Skeletal muscle tissue (tissue), 4 donors: ENCODE measurements around the gene CSN1S1. TPM values are rescaled to one million over a fixed set of nuclear protein-coding genes. Genes with fewer than 3 reads are reported as not detected.

Experiments used
- H3K27ac ChIP-seq: one replicate; pipeline ENCODE4 v1.7.0; 2013; ENCODE audit warnings: mild to moderate bottlenecking, low read depth, low read length, inconsistent platforms
- H3K27me3 ChIP-seq, 3 donors: one replicate each; pipeline ENCODE4 v1.7.0; 2013; ENCODE audit warnings: low read length in 3 of 3; ENCODE audit not compliant: control insufficient read depth in 3 of 3, insufficient read depth in 3 of 3
- H3K36me3 ChIP-seq, 3 donors: one replicate each; pipeline ENCODE4 v1.7.0; 2013; ENCODE audit warnings: low read length in 3 of 3; ENCODE audit not compliant: control insufficient read depth in 3 of 3, insufficient read depth in 3 of 3
- H3K4me1 ChIP-seq, 3 donors: one replicate each; pipeline ENCODE4 v1.7.0; 2013; ENCODE audit warnings: low read length in 3 of 3, mild to moderate bottlenecking in 3 of 3; ENCODE audit not compliant: control insufficient read depth in 3 of 3, insufficient read depth in 3 of 3
- H3K4me3 ChIP-seq, 3 donors: one replicate each; pipeline ENCODE4 v1.7.0; 2013; ENCODE audit warnings: low read length in 3 of 3
- H3K9ac ChIP-seq, 3 donors: one replicate each; pipeline ENCODE4 v1.7.0; 2013; ENCODE audit warnings: low read length in 3 of 3, mild to moderate bottlenecking in 3 of 3, moderate library complexity in 2 of 3, low read depth in 1 of 3
- H3K9me3 ChIP-seq, 3 donors: one replicate each; pipeline ENCODE4 v1.7.0; 2013; ENCODE audit warnings: low read length in 3 of 3; ENCODE audit not compliant: control insufficient read depth in 3 of 3
- total RNA-seq: library from RNA; depleted of rRNA; stranded (reverse); fragments of >200 nt; gene quantifications from one replicate; pipeline ENCODE4 v1.2.3, GENCODE V29; 2014
- donor health status: Osteomylitis.

CSN1S1 gene, protein sequence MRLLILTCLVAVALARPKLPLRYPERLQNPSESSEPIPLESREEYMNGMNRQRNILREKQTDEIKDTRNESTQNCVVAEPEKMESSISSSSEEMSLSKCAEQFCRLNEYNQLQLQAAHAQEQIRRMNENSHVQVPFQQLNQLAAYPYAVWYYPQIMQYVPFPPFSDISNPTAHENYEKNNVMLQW
- total RNA-seq: not detected

DNA sequence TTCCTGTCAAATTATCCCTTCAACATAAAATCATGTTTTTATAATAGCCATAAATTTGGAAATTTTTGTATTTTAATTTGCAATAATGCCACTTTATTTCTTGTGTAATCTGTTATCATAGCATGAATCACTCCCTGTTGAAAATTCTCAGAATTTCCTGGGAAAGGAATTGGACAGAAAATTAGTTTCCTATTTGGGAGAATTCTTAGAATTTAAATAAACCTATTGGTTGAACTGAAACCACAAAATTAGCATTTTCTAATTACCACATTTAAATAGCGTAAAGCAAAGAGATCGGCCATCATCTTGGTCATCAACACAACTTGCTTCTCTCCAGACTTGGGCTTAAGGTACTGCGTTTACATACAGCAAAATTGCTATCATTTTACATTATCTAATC lies at the start of gene CSN1S1:
TSS of gene CSN1S1 (plus strand) at position 301 of the 400 bp plus-strand sequence. CDS start 1,488 bp downstream, outside the sequence.
- H3K27me3 ChIP-seq: no peaks in the 10 kb centered on the region
- H3K4me3 ChIP-seq: no peak within 1 kb of the TSS
- H3K9me3 ChIP-seq: no peaks in the 10 kb centered on the region
- H3K27ac ChIP-seq: no peak within 1 kb of the TSS
- H3K9ac ChIP-seq: no peak within 1 kb of the TSS
- no peaks in the 10 kb centered on the region for H3K4me1 ChIP-seq
- no peaks in the 10 kb centered on the region for H3K36me3 ChIP-seq

DNA sequence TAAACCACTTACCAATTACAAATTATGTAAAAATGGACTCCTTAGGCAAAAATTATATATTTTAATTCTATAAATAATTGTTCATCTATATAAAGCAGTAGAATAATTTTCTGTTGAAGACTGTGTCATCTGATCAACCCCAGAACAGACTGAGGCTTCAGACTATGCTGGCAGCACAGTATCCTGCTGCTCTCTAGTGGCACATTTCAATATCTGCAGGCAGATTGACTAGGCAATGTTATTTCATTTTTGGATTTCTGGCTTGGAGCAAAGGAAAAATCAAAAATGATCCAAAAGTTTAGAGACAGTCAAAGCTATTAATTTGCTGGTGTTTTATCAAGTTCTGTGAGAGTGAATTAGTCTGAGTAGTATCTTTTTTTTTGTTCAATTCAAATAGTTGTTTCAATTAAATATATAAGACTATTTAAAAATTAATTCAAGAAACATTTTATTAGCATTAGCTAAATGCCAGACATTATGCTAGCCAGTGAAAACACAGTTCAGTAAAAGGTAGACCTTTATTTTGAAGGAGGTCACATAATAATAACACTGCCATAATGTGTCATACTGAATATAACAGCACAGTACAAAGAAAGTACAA lies 49.6 kb upstream of the CSN1S1 start:
- H3K4me3 ChIP-seq: no peak overlapping the region
- peaks cover 0 to 3% (median 0%) of the 10 kb centered on the region in 3 donors for H3K9me3 ChIP-seq
- no peaks in the 10 kb centered on the region for H3K36me3 ChIP-seq
- H3K9ac ChIP-seq: no peak overlapping the region
- H3K27me3 ChIP-seq: no peaks in the 10 kb centered on the region
- H3K4me1 ChIP-seq: no peaks in the 10 kb centered on the region
- H3K27ac ChIP-seq: no peak overlapping the region

DNA sequence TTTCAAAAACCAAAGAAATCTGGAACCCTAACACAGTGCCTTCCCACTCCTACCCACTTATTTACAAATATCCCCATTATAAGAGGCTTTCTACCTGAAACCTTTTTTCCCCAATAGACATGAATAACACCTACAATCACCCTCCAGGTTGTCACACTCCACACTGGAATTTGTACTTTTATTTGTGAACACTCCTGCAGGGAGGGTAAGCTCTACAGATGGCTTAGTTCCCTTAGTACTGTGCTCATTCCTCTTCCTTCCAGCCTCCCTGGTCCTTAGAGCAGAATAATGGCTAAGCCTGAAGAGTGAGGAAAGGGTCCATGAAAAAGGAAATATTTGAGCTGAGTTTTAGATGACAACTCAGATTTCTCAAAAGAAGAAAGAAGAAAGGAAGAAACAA lies 48.7 kb upstream of the CSN1S1 start:
- Histone ChIP-seq H3K36me3 (no peaks in the 10 kb centered on the region), H3K9ac (no peak overlapping the region), H3K27me3 (no peaks in the 10 kb centered on the region), H3K4me1 (no peaks in the 10 kb centered on the region), H3K4me3 (no peak overlapping the region), H3K9me3 (peaks cover 0 to 3% (median 0%) of the 10 kb centered on the region in 3 donors), H3K27ac (no peak overlapping the region)

DNA sequence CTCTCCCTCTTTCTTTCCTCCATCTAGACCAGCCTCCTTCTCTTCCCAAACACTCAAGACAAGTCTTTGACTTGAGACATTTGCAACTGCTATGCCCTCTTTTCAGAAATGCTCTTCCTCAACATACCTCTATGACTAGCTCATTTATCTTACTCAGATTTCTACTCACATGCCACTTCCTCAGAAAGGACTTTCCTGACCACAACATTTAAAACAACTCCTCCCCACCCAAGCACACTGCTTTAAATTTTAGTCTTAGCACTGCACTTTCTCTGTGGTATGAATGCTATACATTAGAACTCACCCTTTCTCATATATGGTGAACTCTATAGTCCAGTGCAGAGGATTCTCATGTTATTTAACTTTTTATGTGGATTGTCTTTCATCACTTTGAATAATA lies 42.5 kb upstream of the CSN1S1 start:
- Histone ChIP-seq H3K9me3 (peaks cover 0 to 1% (median 0%) of the 10 kb centered on the region in 3 donors), H3K9ac (no peak overlapping the region), H3K27me3 (no peaks in the 10 kb centered on the region), H3K36me3 (no peaks in the 10 kb centered on the region), H3K4me3 (no peak overlapping the region), H3K27ac (no peak overlapping the region), H3K4me1 (no peaks in the 10 kb centered on the region)

DNA sequence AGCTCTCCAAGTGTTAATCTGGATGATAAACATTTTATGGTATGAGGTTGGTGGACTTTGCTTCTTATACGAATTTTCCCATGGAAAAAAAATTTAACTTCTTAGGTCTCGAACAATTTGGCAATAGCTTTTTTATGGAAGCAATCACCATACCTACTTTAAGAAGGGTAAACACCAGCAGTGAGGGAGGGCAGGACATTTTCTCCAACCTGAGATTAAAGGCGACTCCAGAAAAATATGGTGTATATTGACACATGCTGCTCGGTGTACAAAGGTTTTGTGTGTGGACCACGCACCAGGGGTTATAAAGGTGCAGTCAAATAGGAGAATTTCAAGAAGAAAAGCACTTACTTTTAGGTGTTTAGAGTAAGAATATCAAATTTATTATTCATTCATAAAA lies 36.7 kb upstream of the CSN1S1 start:
- H3K9ac ChIP-seq: no peak overlapping the region
- H3K9me3 ChIP-seq: no peaks in the 10 kb centered on the region
- H3K4me3 ChIP-seq: no peak overlapping the region
- no peak overlapping the region for H3K27ac ChIP-seq
- no peaks in the 10 kb centered on the region for H3K4me1 ChIP-seq
- no peaks in the 10 kb centered on the region for H3K36me3 ChIP-seq
- H3K27me3 ChIP-seq: no peaks in the 10 kb centered on the region

DNA sequence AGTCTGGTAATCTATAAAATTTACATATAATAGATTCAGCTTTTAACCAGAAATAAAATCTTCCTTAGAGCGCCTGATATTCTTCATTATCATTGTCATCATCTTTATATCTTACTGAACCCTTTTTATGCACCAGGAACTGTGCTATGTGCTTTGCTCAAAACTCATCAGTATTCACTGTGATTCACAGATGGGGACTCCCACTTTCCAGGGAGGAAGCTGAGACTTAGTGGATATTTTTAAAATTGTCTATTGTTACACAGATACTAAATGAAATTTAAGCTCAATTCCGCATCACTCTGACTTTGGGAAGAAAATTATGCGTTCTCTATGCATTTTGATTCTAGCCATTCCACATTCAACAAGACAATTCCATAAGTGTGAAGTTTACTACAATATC lies 36.1 kb upstream of the CSN1S1 start:
- H3K9me3 ChIP-seq: no peaks in the 10 kb centered on the region

DNA sequence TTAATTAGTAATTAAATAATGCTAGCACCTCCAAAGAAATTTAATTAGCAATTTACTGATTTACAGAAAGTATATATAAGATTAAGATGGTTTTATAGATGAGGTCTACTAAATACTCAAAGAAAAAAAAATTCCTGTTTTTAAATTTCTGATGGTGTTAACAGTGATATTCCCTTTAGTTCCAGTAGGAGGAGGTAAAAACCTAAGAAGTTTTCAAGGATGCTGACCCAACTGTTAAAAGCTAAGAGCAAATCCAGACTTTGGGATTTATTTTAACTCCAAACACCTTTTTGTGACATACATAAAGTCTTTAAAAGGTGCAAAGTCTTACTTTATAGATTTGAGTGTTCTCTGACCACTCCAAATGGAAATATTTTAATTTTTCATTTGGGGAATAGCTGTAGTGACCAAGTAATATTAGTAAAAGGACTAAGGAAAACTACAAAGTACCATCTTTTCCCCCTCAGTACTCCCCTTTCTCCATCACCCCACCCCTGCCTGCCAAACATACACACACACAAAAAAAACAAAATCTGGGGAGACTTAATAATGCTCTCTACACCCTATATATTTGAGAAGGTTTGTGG lies 34.2 kb upstream of the CSN1S1 start:
- no peak overlapping the region for H3K4me3 ChIP-seq

More for the DNA sequence above, 36.1 kb upstream of the CSN1S1 start:
- Histone ChIP-seq H3K36me3 (no peaks in the 10 kb centered on the region), H3K4me3 (no peak overlapping the region), H3K9ac (no peak overlapping the region), H3K4me1 (no peaks in the 10 kb centered on the region), H3K27ac (no peak overlapping the region), H3K27me3 (no peaks in the 10 kb centered on the region)

DNA sequence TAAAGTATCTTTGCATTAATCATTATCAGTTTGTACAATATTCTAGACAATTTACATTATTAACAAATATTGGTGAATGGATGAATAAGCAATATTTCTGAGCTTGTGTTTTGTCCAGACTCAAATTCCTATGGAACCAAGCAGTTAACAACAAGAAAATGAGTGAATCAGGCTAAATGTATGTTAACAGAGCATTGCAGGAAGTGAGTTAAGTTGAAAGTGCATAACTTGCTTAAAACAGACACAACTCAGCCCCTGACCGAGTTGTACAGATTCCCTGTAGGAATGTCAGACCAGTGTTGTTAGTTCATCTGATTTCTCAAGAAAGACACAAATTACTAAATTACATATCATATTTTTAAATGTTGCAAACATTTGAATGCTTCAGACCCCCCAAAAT lies 23.7 kb upstream of the CSN1S1 start:
- Histone ChIP-seq H3K9ac (no peak overlapping the region), H3K9me3 (no peaks in the 10 kb centered on the region), H3K4me1 (no peaks in the 10 kb centered on the region), H3K27me3 (no peaks in the 10 kb centered on the region), H3K27ac (no peak overlapping the region), H3K36me3 (no peaks in the 10 kb centered on the region), H3K4me3 (no peak overlapping the region)

More for the DNA sequence above, 34.2 kb upstream of the CSN1S1 start:
- Histone ChIP-seq H3K9me3 (no peaks in the 10 kb centered on the region), H3K27me3 (no peaks in the 10 kb centered on the region), H3K4me1 (no peaks in the 10 kb centered on the region), H3K36me3 (no peaks in the 10 kb centered on the region), H3K27ac (no peak overlapping the region), H3K9ac (no peak overlapping the region)

DNA sequence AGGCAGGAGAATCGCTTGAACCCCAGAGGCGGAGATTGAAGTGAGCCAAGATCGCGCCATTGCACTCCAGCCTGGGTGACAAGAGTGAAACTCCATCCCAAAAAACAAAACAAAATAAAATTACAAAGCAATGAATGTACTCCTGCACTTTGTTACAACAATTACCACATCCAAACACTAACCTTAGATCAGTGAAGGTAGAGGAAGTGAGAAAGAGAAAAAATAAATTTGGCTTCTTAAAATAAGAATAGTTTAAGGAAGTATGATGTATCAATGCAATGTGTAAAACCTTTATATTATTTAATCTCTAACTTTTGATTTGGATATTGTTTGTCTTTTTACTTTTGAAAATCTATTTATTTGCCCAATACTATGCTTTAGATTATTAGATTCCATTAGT lies 21.7 kb upstream of the CSN1S1 start:
- Histone ChIP-seq H3K9me3 (no peaks in the 10 kb centered on the region), H3K9ac (no peak overlapping the region), H3K27ac (no peak overlapping the region), H3K27me3 (no peaks in the 10 kb centered on the region), H3K4me1 (no peaks in the 10 kb centered on the region), H3K4me3 (no peak overlapping the region), H3K36me3 (no peaks in the 10 kb centered on the region)

DNA sequence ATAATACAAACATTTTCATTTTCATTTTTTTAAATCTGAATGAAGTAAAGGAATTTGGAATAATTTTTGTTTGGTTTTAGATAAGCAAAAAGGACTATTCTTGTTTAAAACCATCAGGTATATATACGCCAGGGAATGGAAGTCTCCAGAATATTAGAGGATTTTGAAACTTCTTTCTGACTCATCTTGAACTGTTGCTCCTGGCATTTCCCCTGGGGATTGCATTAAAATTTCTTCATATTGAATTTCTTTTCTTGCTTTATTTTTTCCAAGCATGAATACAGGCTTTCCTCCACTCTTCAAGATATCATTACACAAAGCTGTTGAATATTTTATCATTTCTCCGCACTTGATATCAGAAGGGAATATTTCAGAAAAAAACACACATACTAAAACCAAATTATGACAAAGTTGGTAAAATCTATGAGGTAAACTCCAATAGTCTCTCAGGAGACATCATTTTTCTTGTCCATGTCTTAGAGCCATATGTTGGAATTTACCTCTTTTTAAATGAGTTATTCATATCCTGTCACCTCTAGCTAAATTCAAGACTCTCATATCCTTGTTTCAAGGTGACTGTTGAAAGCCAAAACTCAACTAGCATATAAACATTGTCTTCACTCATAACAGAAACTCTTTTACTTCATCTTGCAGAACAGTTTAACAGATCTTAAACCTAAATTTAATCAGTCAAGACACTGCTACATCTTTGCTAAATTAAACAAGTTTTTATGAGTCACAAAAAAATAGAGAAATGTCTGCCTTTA lies 20.7 kb upstream of the CSN1S1 start:
- no peak overlapping the region for H3K27ac ChIP-seq
- no peaks in the 10 kb centered on the region for H3K36me3 ChIP-seq
- no peak overlapping the region for H3K9ac ChIP-seq
- no peaks in the 10 kb centered on the region for H3K9me3 ChIP-seq
- H3K4me1 ChIP-seq: no peaks in the 10 kb centered on the region
- H3K27me3 ChIP-seq: no peaks in the 10 kb centered on the region
- H3K4me3 ChIP-seq: no peak overlapping the region
